Ovary (tissue), 9 donors: ENCODE data around the gene ZNF385C. TPM values are rescaled to one million over a fixed set of nuclear protein-coding genes. Genes with fewer than 3 reads are reported as not detected.

Source experiments
- DNase-seq, 5 donors: peaks; one replicate each; pipeline ENCODE4 v3.0.0-alpha.2; 2019 to 2020
- H3K27ac ChIP-seq, 2 donors: fragments of 200-600 bp; one replicate each; pipeline versions ENCODE4 v1.5.1 to v1.8.0; 2019 to 2022
- H3K27me3 ChIP-seq: fragments of 200-600 bp; one replicate; pipeline ENCODE4 v1.8.0; 2022
- H3K36me3 ChIP-seq: fragments of 200-600 bp; sonication (generic); one replicate; pipeline ENCODE4 v1.5.1; 2019
- H3K4me1 ChIP-seq: one replicate; pipeline ENCODE4 v1.8.1; 2013; ENCODE audit warnings: mild to moderate bottlenecking, moderate library complexity; ENCODE audit not compliant: insufficient read depth
- H3K4me3 ChIP-seq: fragments of 200-600 bp; sonication (generic); one replicate; pipeline ENCODE4 v1.5.1; 2017
- H3K9me3 ChIP-seq, 2 donors: fragments of 200-600 bp in 1 of 2; sonication (generic) in 1 of 2; one replicate each; pipeline versions ENCODE4 v1.5.1 to v1.8.1; 2013 to 2019; ENCODE audit warnings: mild to moderate bottlenecking in 1 of 2, moderate library complexity in 1 of 2
- CTCF ChIP-seq, 3 donors: fragments of 450-650 bp in 2 of 3; fragments of 200-600 bp in 1 of 3; IDR thresholded peaks; one replicate each; pipeline versions ENCODE4 v1.5.1 to v1.8.0; 2016 to 2022; ENCODE audit warnings: antibody characterized with exemption in 3 of 3, mild to moderate bottlenecking in 1 of 3
- EP300 ChIP-seq: sonication (generic); formaldehyde crosslinking; IDR thresholded peaks from one replicate; pipeline ENCODE4 v1.6.1; 2017; ENCODE audit warnings: antibody characterized with exemption
- POLR2A ChIP-seq: fragments of 450-650 bp; IDR thresholded peaks from one replicate; pipeline ENCODE4 v1.6.1; 2017; ENCODE audit warnings: antibody characterized with exemption, mild to moderate bottlenecking, moderate library complexity
- WGBS, 3 donors: extraction: QIAGEN DNeasy Blood & Tissue Kit in 1 of 3; methylation state at CpG; one replicate each; pipeline versions ENCODE4 v1.1.5 to v1.1.7; 2013 to 2017; 5-methylcytosine and 5-hydroxymethylcytosine counted together
- intact Hi-C, 4 donors: fragments of 100-400 bp; cut with DNase I; formaldehyde crosslinking; loops; one replicate each; pipeline versions ENCODE4 v1.11.0 to v1.15.1; 2022 to 2023
- polyA plus RNA-seq, 2 donors: library from polyadenylated mRNA; stranded (reverse); fragments of 200-250 nt in 1 of 2; fragments of 350-450 nt in 1 of 2; fragmentation: Illumina TruSeq in 1 of 2; extraction: RNeasy Lipid Tissue Mini Kit (QIAGEN cat#74804) in 1 of 2; gene quantifications; one replicate each; pipeline ENCODE4 v1.2.3, GENCODE V29; 2013 to 2014
- total RNA-seq, 7 donors: library from RNA; depleted of rRNA in 2 of 7; stranded (reverse); fragments of >200 nt in 2 of 7; fragmentation: NEBNext Ultra II Directional in 3 of 7; extraction: Animal tissue kit (Norgen Biotek cat#: 25700) in 3 of 7; gene quantifications; one replicate each; pipeline versions ENCODE4 v1.1.0 to v1.2.4, GENCODE V29; 2016 to 2023
- donor health status: DM: no; HTN: no; CAD: no; lungs with moderate emphysema.
- donor health status: DM: no; HTN: no; CAD: no.
- donor health status: Bipolar disorder and iron deficiency.
- donor health status: DM: yes; HTN: yes; CAD: no.
- donor health status: DM: no; HTN: no; CAD: no.
- donor health status: DM: yes; HTN: yes; CAD: no.

ZNF385C gene
- total and polyA plus RNA-seq, 9 donors, result 0.36 to 3.0 (median 1.7) TPM

- no peak overlapping the region for H3K27ac ChIP-seq
- H3K27me3 ChIP-seq, result no peaks in the 10 kb centered on the region
- no peaks in the 10 kb centered on the region for H3K36me3 ChIP-seq
- no peaks in the 10 kb centered on the region for H3K4me1 ChIP-seq
- intact Hi-C loops, result loop anchor here in 2 of 4 donors (5.0 kb wide), 2 partner anchors 37 to 137 kb away; partner anchors contain the start of gene CNP (in 1 of the 2)
- 63 to 69% (median 66%) methylated on average over 3 of the region's 3 CpGs for WGBS, 3 donors
- DNase-seq, result no peak
- TF ChIP-seq EP300 (no peak), POLR2A (no peak), CTCF (IDR thresholded peaks at IDR 0.05) (no peak)
- H3K4me3 ChIP-seq, result no peak overlapping the region
- H3K9me3 ChIP-seq, result no peaks in the 10 kb centered on the region
Measured at GRCh38 chr17:42104264-42104663, 6.0 kb upstream of the ZNF385C start.

GRCh38 chr17:42103221-42103954, 5.1 kb upstream of the ZNF385C start:
- H3K27me3 ChIP-seq, result no peaks in the 10 kb centered on the region
- no peaks in the 10 kb centered on the region for H3K36me3 ChIP-seq
- H3K4me1 ChIP-seq, result peaks cover 3% of the 10 kb centered on the region
- intact Hi-C loops, result loop anchor here in 2 of 4 donors (5.0 kb wide), 2 partner anchors 36 to 136 kb away; partner anchors contain the start of gene CNP (in 1 of the 2)
- no peaks in the 10 kb centered on the region for H3K9me3 ChIP-seq
- WGBS, 3 donors, result 72 to 81% (median 75%) methylated on average over 11 of the region's 11 CpGs
- H3K4me3 ChIP-seq, result no peak overlapping the region
- no peak overlapping the region for H3K27ac ChIP-seq
- no peak for DNase-seq
- TF ChIP-seq CTCF (IDR thresholded peaks at IDR 0.05) (no peak), EP300 (no peak), POLR2A (no peak)

GRCh38 chr17:42101513-42102292, 3.4 kb upstream of the ZNF385C start:
- H3K36me3 ChIP-seq, result no peaks in the 10 kb centered on the region
- H3K9me3 ChIP-seq, result no peaks in the 10 kb centered on the region
- intact Hi-C loops, result loop anchor here in 2 of 4 donors (5.0 kb wide), 2 partner anchors 34 to 134 kb away; partner anchors contain the start of gene CNP (in 1 of the 2)
- no peak overlapping the region for H3K27ac ChIP-seq
- H3K27me3 ChIP-seq, result no peaks in the 10 kb centered on the region
- H3K4me1 ChIP-seq, result peaks cover 3% of the 10 kb centered on the region
- peak; percentile 52 to 84 (median 78) for DNase-seq
- TF ChIP-seq EP300 (no peak), CTCF (IDR thresholded peaks at IDR 0.05) (peak; percentile 42 to 60 (median 54))
- 40 to 45% (median 43%) methylated on average over 14 of the region's 14 CpGs for WGBS, 3 donors
- no peak overlapping the region for H3K4me3 ChIP-seq

GRCh38 chr17:42098730-42099399, 592 bp upstream of the ZNF385C start:
- 21 to 33% (median 27%) methylated on average over 14 of the region's 14 CpGs for WGBS, 3 donors
- intact Hi-C loops, result no loop called here
- no peak overlapping the region for H3K4me3 ChIP-seq

More at GRCh38 chr17:42098730-42099399, 592 bp upstream of the ZNF385C start:
- no peaks in the 10 kb centered on the region for H3K27me3 ChIP-seq
- TF ChIP-seq CTCF (IDR thresholded peaks at IDR 0.05) (no peak), EP300 (no peak), POLR2A (no peak)
- peak overlapping the region in 1 of 2 donors; percentile 76 for H3K27ac ChIP-seq
- no peaks in the 10 kb centered on the region for H3K36me3 ChIP-seq
- DNase-seq, result peak in 4 of 5 donors; percentile 51 to 66 (median 58)
- peaks cover 3% of the 10 kb centered on the region for H3K4me1 ChIP-seq
- H3K9me3 ChIP-seq, result no peaks in the 10 kb centered on the region
